K562 (cell line): Measurements from ENCODE around the gene LRRC8E. TPM values are rescaled to one million over a fixed set of nuclear protein-coding genes. Genes with fewer than 3 reads are reported as not detected.

ENCODE experiments used
- ATAC-seq: fragments of 200-7000 bp; cut with Tn5 transposase; 3 replicates; pipeline ENCODE4 v1.9.1; 2020; ENCODE audit warnings: moderate library complexity
- BruUV-seq: library from RNA; stranded (reverse); fragments of 400-500 nt; replicated peaks from 2 replicates; lab custom pipeline; 2021; lab: Mats Ljungman, UMichigan
- CTCF ChIA-PET: fragments of 300-600 bp; formaldehyde crosslinking; extraction: SDS; loops from one replicate; lab custom pipeline; 2021; ENCODE audit warnings: low intra/inter-chr PET ratio; lab: Yijun Ruan, JAX
- POLR2A ChIA-PET: fragments of 300-600, 350-650 bp; sonication (Branson Sonifier 250); formaldehyde crosslinking; extraction: SDS; loops from one replicate; lab custom pipeline; 2021; ENCODE audit warnings: antibody characterized with exemption, inconsistent platforms; lab: Yijun Ruan, JAX
- DNase-seq, 4 experiments: peaks; one replicate each; pipeline versions ENCODE4 v3.0.0 to v3.0.0-alpha.2; 2011 to 2018; ENCODE audit warnings: low spot score in 3 of 4, mixed read lengths in 3 of 4; ENCODE audit errors: extremely low read depth in 1 of 4
- FAIRE-seq: peaks from 2 replicates; lab custom pipeline; 2011; peaks lifted over from hg19 to GRCh38; lab: Jason Lieb, UNC
- H2AFZ ChIP-seq: 2 replicates; pipeline ENCODE4 v1.6.0; 2011; ENCODE audit warnings: low read depth, low read length, control low read depth, inconsistent platforms
- H3K27ac ChIP-seq: fragments of 200-600 bp; 3 replicates; pipeline ENCODE4 v1.8.0; 2011; ENCODE audit warnings: low read depth, mild to moderate bottlenecking, control low read depth, inconsistent platforms, low read length, moderate library complexity, mixed read lengths; ENCODE audit errors: extremely low read depth
- H3K27me3 ChIP-seq, 2 experiments: fragments of 300-600 bp in 1 of 2; 2 replicates in 1 of 2; 3 replicates in 1 of 2; pipeline versions ENCODE4 v1.6.0 to v1.8.0; 2011; ENCODE audit warnings: inconsistent platforms in 2 of 2, low read length in 2 of 2, mild to moderate bottlenecking in 1 of 2, mixed read lengths in 1 of 2, moderate library complexity in 1 of 2; ENCODE audit not compliant: control insufficient read depth in 2 of 2, insufficient read depth in 2 of 2
- H3K36me3 ChIP-seq: fragments of 300-600 bp; 3 replicates; pipeline ENCODE4 v1.8.0; 2011; ENCODE audit warnings: mild to moderate bottlenecking, low read length, inconsistent platforms; ENCODE audit not compliant: control insufficient read depth, insufficient read depth
- H3K4me1 ChIP-seq, 2 experiments: fragments of 200-600 bp in 1 of 2; replicated peaks in 1 of 2; 2 replicates in 1 of 2; 3 replicates in 1 of 2; pipeline versions ENCODE4 v1.5.1 to v1.8.0; 2011; ENCODE audit warnings: inconsistent platforms in 2 of 2, low read length in 2 of 2, mild to moderate bottlenecking in 1 of 2, mixed read lengths in 1 of 2, moderate library complexity in 1 of 2; ENCODE audit not compliant: control insufficient read depth in 2 of 2, insufficient read depth in 2 of 2
- H3K4me2 ChIP-seq: 2 replicates; pipeline ENCODE4 v1.6.1; 2011; ENCODE audit warnings: low read length, control low read depth, inconsistent platforms, mixed read lengths; ENCODE audit not compliant: insufficient read depth
- H3K4me3 ChIP-seq: fragments of 200-600 bp; sonication (generic), shearing (Covaris generic); 2 replicates; pipeline ENCODE4 v1.5.1; 2016; ENCODE audit warnings: control low read depth, inconsistent platforms
- H3K79me2 ChIP-seq: fragments of 200-600 bp; 3 replicates; pipeline ENCODE4 v1.8.0; 2011; ENCODE audit warnings: low read length, inconsistent platforms; ENCODE audit not compliant: control insufficient read depth, insufficient read depth
- H3K9ac ChIP-seq, 2 experiments: 2 replicates each; pipeline versions ENCODE4 v1.6.0 to v1.6.1; 2011; ENCODE audit warnings: low read depth in 2 of 2, low read length in 2 of 2, control low read depth in 1 of 2, inconsistent platforms in 1 of 2, mild to moderate bottlenecking in 1 of 2, mixed read lengths in 1 of 2; ENCODE audit not compliant: insufficient read depth in 1 of 2
- H3K9me1 ChIP-seq: one replicate; pipeline ENCODE4 v1.6.0; 2011; ENCODE audit warnings: inconsistent platforms, mild to moderate bottlenecking, low read length, moderate library complexity; ENCODE audit not compliant: control insufficient read depth, insufficient read depth
- H3K9me3 ChIP-seq: replicated peaks from 2 replicates; pipeline ENCODE4 v1.5.1; 2011; ENCODE audit warnings: low read depth, low read length, inconsistent platforms; ENCODE audit not compliant: control insufficient read depth, insufficient read depth
- H4K20me1 ChIP-seq: replicated peaks from 2 replicates; pipeline ENCODE4 v1.6.1; 2011; ENCODE audit warnings: low read length, inconsistent platforms, mixed read lengths; ENCODE audit not compliant: control insufficient read depth, insufficient read depth
- POLR2G ChIP-seq: fragments of 200-400 bp; formaldehyde crosslinking; IDR thresholded peaks from 2 replicates; pipeline ENCODE4 v1.6.1; 2017; ENCODE audit warnings: low read depth, mild to moderate bottlenecking, antibody characterized with exemption, low read length, moderate library complexity
- PPARD ChIP-seq: fragments of 250-450 bp; sonication (Bioruptor Pico); IDR thresholded peaks from 2 replicates; pipeline ENCODE4 v1.8.0; 2022; ENCODE audit warnings: inconsistent platforms, mild to moderate bottlenecking, moderate library complexity
- ZNF431 ChIP-seq: sonication (generic); formaldehyde crosslinking; IDR thresholded peaks from 2 replicates; pipeline ENCODE4 v1.8.0; 2022; ENCODE audit warnings: mild to moderate bottlenecking, missing genetic modification reagents
- whole genome bisulfite sequencing: fragments of 100-300 bp; shearing (Covaris generic); methylation state at CpG from one replicate; pipeline ENCODE4 v1.1.6; 2016; ENCODE audit warnings: low coverage, mixed read lengths; ENCODE audit not compliant: insufficient coverage; ENCODE audit errors: missing lambda C conversion rate; 5-methylcytosine and 5-hydroxymethylcytosine counted together
- in situ Hi-C: fragments of 300-500 bp; cut with MboI; formaldehyde crosslinking; loops from 4 replicates; pipeline ENCODE4 v1.15.0; 2018; ENCODE audit warnings: inconsistent platforms, mixed read lengths
- intact Hi-C: fragments of 100-400 bp; cut with micrococcal nuclease; formaldehyde crosslinking; loops from 2 replicates; pipeline ENCODE4 v1.14.2; 2022
- polyA plus RNA-seq, 8 experiments: library from polyadenylated mRNA; depleted of rRNA in 4 of 8; stranded (reverse) in 5 of 8; unstranded in 3 of 8; fragments of >200 nt; fragmentation: Nextera tagmentation in 2 of 8; fragmentation: Illumina TruSeq in 1 of 8; extraction: Ambion mirVana in 2 of 8; extraction: Trizol in 1 of 8; gene quantifications; 2 replicates each; pipeline versions ENCODE4 v1.2.1 to v1.2.3, GENCODE V29; 2011 to 2014; ENCODE audit warnings: inconsistent platforms in 1 of 8, missing spikeins in 1 of 8
- total RNA-seq, 7 experiments: library from RNA; depleted of rRNA in 6 of 7; stranded (reverse); fragments of >200 nt in 6 of 7; fragmentation: Illumina TruSeq in 2 of 7; extraction: Trizol in 2 of 7; gene quantifications; 2 replicates each; pipeline versions ENCODE4 v1.2.1 to v1.2.3, GENCODE V29; 2011 to 2021; ENCODE audit warnings: low replicate concordance in 1 of 7
- TF ChIP-seq, protein P1 (sequence below): sonication (generic); formaldehyde crosslinking; IDR thresholded peaks from 2 replicates; pipeline ENCODE4 v1.8.0; 2023; ENCODE audit warnings: mild to moderate bottlenecking, missing genetic modification reagents

Gene LRRC8E
- total and polyA plus RNA-seq, 9 of the 15 experiments (the other 6 are each of a cell fraction or from before 2014, with no cell fraction given), result 0.08 to 5.7 (median 3.5) TPM; not detected in 1

- Histone ChIP-seq H3K4me1 (peaks cover 8 to 58% of the 10 kb centered on the region in 2 experiments; a peak in 4 of 5 replicates), H3K9me3 (no peaks in the 10 kb centered on the region), H3K27me3 (peaks cover 22 to 66% of the 10 kb centered on the region in 2 experiments; a peak in 4 of 5 replicates), H3K4me3 (no peak overlapping the region), H3K9me1 (no peaks in the 10 kb centered on the region), H3K9ac (no peak overlapping the region), H3K4me2 (no peak overlapping the region), H3K79me2 (no peaks in the 10 kb centered on the region), H3K27ac (no peak overlapping the region), H3K36me3 (no peaks in the 10 kb centered on the region), H2AFZ (no peak overlapping the region), H4K20me1 (peaks cover 26% of the 10 kb centered on the region)
- DNase-seq (no peak), ATAC-seq (no peak), FAIRE-seq (no peak)
- CTCF ChIA-PET, result no interaction called here
- in situ Hi-C loops (no loop called here), intact Hi-C loops (no loop called here)
- TF ChIP-seq ZNF431 (no peak), POLR2G (peak; percentile 38; the same call in 1 of the 2 replicates), PPARD (CRISPR knock-in tag) (no peak)
- TF ChIP-seq, protein P1, sequence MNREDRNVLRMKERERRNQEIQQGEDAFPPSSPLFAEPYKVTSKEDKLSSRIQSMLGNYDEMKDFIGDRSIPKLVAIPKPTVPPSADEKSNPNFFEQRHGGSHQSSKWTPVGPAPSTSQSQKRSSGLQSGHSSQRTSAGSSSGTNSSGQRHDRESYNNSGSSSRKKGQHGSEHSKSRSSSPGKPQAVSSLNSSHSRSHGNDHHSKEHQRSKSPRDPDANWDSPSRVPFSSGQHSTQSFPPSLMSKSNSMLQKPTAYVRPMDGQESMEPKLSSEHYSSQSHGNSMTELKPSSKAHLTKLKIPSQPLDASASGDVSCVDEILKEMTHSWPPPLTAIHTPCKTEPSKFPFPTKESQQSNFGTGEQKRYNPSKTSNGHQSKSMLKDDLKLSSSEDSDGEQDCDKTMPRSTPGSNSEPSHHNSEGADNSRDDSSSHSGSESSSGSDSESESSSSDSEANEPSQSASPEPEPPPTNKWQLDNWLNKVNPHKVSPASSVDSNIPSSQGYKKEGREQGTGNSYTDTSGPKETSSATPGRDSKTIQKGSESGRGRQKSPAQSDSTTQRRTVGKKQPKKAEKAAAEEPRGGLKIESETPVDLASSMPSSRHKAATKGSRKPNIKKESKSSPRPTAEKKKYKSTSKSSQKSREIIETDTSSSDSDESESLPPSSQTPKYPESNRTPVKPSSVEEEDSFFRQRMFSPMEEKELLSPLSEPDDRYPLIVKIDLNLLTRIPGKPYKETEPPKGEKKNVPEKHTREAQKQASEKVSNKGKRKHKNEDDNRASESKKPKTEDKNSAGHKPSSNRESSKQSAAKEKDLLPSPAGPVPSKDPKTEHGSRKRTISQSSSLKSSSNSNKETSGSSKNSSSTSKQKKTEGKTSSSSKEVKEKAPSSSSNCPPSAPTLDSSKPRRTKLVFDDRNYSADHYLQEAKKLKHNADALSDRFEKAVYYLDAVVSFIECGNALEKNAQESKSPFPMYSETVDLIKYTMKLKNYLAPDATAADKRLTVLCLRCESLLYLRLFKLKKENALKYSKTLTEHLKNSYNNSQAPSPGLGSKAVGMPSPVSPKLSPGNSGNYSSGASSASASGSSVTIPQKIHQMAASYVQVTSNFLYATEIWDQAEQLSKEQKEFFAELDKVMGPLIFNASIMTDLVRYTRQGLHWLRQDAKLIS (CRISPR knock-in tag), result no peak
- WGBS, result 34% methylated on average over 30 of the region's 34 CpGs
- POLR2A ChIA-PET, result interaction anchor here (0.6 kb wide), 1 partner anchor 265 kb away, joined by 3 read pairs; no protein-coding TSS in a partner anchor
- BruUV-seq, result no TSS peak
Measured at GRCh38 chr19:7848779-7849457, 39.4 kb upstream of the LRRC8E start.
